Brain microvascular endothelial cell (primary cell): ENCODE results near the gene KEL.

Source experiments
- DNase-seq: peaks from one replicate; pipeline ENCODE4 v3.0.0-alpha.2; 2020
- H3K27ac ChIP-seq: fragments of 250-450 bp; sonication (Bioruptor Pico); 2 replicates; pipeline ENCODE4 v1.5.1; 2020; ENCODE audit warnings: mild to moderate bottlenecking, moderate library complexity
- H3K27me3 ChIP-seq: fragments of 250-450 bp; sonication (Bioruptor Pico); replicated peaks from 2 replicates; pipeline ENCODE4 v1.5.1; 2020; ENCODE audit warnings: mild to moderate bottlenecking
- H3K36me3 ChIP-seq: fragments of 250-450 bp; sonication (Bioruptor Pico); replicated peaks from 2 replicates; pipeline ENCODE4 v1.5.1; 2020; ENCODE audit warnings: mild to moderate bottlenecking
- H3K4me3 ChIP-seq: 2 replicates; pipeline ENCODE4 v1.5.1; 2011; ENCODE audit warnings: low read depth, mild to moderate bottlenecking, control low read depth, low read length, moderate library complexity
- in situ Hi-C: cut with HindIII; loops from 2 replicates; pipeline ENCODE4 v1.10.0; 2017; ENCODE audit warnings: low sequenced_read_pairs, low pct_ligation_motif_present
- TF ChIP-seq, protein P1 (sequence below): IDR thresholded peaks from 2 replicates; pipeline ENCODE4 v1.5.1; 2011; ENCODE audit warnings: low read depth, mild to moderate bottlenecking, moderate library complexity, low read length, control low read depth, inconsistent platforms; ENCODE audit errors: missing control alignments

KEL gene, protein sequence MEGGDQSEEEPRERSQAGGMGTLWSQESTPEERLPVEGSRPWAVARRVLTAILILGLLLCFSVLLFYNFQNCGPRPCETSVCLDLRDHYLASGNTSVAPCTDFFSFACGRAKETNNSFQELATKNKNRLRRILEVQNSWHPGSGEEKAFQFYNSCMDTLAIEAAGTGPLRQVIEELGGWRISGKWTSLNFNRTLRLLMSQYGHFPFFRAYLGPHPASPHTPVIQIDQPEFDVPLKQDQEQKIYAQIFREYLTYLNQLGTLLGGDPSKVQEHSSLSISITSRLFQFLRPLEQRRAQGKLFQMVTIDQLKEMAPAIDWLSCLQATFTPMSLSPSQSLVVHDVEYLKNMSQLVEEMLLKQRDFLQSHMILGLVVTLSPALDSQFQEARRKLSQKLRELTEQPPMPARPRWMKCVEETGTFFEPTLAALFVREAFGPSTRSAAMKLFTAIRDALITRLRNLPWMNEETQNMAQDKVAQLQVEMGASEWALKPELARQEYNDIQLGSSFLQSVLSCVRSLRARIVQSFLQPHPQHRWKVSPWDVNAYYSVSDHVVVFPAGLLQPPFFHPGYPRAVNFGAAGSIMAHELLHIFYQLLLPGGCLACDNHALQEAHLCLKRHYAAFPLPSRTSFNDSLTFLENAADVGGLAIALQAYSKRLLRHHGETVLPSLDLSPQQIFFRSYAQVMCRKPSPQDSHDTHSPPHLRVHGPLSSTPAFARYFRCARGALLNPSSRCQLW

DNA sequence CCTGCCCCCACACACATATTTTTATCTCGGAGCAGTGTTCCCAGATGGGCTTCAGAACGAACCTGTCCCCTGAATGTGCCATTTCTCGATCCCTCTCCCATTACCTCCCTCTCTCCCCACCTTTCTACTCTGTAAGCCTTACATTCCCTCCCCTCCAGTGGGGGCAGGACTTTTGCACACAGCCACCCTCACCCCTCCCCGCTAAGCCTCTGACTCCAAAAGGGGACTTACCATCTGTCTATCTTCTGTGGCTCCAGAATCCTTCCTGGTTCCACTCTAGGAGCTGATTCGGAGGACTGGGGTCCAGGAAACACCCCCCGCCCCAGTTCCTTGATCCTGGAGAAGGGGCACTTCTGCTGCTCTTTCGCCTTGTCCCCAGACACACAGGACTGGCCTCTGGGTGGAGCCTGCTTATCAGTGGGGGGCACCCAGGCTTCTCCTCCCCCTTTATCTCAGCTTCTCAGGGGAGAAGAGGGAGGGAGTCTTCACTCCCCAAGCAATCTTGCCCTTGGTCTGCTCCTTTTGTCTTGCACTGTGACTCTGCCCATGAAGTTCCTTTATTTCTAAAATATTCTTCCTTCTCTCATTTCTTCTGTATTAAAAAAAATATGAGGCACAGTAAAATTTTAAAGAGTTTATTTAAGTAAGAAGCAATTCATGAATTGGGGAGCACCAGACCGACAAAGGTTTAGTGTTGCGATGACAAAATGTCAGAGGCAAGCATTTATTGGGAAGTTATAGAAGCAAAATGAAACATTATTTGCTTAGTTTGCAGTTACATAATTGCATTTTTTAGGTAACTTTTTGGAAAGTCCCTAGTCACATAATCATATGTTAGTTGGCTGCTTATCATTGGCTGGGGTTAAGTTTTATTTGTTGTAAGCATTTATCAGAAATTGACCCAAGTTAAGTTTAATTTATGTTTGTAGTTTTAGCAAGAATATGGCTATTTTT, at the start of gene KEL:
Gene KEL (minus strand): TSS at position 391 of the 954 bp plus-strand sequence. CDS start 157 bp downstream, at position 234.
- no peak for DNase-seq
- Histone ChIP-seq H3K27me3 (peaks cover 5% of the 10 kb centered on the region), H3K36me3 (no peaks in the 10 kb centered on the region), H3K27ac (no peak within 1 kb of the TSS), H3K4me3 (no peak within 1 kb of the TSS)
- in situ Hi-C loops: no loop called here
- TF ChIP-seq, protein P1, sequence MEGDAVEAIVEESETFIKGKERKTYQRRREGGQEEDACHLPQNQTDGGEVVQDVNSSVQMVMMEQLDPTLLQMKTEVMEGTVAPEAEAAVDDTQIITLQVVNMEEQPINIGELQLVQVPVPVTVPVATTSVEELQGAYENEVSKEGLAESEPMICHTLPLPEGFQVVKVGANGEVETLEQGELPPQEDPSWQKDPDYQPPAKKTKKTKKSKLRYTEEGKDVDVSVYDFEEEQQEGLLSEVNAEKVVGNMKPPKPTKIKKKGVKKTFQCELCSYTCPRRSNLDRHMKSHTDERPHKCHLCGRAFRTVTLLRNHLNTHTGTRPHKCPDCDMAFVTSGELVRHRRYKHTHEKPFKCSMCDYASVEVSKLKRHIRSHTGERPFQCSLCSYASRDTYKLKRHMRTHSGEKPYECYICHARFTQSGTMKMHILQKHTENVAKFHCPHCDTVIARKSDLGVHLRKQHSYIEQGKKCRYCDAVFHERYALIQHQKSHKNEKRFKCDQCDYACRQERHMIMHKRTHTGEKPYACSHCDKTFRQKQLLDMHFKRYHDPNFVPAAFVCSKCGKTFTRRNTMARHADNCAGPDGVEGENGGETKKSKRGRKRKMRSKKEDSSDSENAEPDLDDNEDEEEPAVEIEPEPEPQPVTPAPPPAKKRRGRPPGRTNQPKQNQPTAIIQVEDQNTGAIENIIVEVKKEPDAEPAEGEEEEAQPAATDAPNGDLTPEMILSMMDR: no peak

DNA sequence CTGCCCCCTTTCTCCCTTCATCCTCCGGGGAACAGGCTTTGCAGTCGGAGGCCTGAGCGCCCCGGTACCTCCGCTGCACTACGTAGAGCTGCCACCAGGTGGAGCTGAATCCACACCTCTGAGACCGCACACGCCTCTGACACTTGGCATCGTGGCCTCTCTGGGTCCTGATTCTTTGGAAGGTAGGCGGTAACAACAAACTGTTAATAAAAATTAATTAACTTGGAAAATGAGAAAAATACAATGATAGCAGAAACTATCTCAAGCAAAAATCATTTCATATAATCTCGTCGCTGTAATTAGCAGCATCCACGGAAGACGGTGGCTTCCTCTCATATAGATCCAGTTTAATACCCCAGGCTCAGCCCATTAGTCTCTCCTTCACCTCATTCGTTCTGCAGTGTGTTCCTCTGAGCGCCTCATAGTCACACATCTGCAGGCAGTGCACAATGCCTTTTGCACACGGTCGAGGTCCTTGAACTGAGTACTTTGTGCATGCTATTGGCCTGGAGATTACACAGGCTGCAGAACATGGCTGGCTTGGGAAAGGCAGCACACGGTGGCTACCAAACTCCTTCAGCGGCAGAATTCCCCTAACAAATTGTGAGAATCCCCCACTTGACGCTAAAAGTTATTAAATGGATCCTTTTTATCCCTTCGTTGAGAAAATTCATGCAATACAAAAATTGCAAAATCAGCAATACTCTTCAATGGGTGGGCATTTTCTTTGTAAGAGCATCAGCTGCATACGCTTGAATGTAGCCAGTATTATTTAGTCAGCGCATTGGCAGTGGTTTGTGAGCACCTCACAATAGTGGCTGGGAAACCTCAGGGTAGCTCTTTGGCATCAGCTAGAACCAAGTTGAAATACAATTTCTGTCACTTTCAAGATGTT, 46.1 kb upstream of the KEL start:
- H3K36me3 ChIP-seq: no peaks in the 10 kb centered on the region
- in situ Hi-C loops: loop anchor here (25.0 kb wide), 1 partner anchor 204 kb away; the partner anchor contains the start of gene TAS2R40

DNA sequence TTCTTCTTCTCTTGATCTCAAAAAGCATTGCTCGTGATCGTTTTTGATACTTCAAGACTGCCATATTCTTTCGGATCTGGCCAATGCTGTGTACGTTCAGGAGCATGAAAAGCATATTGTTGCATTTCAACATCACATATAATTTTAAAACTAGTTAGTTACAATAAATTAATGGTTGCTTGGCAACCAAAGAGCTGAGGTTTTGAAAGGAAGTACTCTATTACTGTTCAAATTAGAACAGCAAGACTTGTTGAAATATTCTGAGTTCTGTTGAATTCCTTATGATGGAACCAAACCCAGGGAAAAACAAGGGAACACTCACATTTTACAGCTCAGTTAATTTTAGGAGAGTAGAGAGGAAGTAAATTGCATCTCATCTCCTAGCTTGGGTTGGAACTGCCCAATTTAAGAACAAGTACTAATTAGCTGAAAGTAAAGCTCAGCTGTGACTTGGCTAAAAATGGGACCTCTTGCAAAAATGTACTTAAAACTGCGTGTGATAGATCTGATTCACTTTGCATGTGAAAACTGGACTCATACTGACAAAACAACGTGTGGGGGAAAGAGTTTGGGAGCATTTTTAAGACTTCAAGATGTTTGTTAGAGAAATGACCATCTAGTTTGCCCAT, 43.6 kb upstream of the KEL start:
- TF ChIP-seq, protein P1: no peak
- in situ Hi-C loops: loop anchor here (25.0 kb wide), 1 partner anchor 207 kb away; the partner anchor contains the start of gene TAS2R40
- Histone ChIP-seq H3K36me3 (no peaks in the 10 kb centered on the region), H3K27me3 (no peaks in the 10 kb centered on the region), H3K27ac (no peak overlapping the region), H3K4me3 (no peak overlapping the region)
- DNase-seq: no peak

More for the DNA sequence above, 46.1 kb upstream of the KEL start:
- DNase-seq: peak; percentile 67
- TF ChIP-seq, protein P1: peak; percentile 97
- H3K27ac ChIP-seq: no peak overlapping the region
- no peak overlapping the region for H3K4me3 ChIP-seq
- H3K27me3 ChIP-seq: no peaks in the 10 kb centered on the region

DNA sequence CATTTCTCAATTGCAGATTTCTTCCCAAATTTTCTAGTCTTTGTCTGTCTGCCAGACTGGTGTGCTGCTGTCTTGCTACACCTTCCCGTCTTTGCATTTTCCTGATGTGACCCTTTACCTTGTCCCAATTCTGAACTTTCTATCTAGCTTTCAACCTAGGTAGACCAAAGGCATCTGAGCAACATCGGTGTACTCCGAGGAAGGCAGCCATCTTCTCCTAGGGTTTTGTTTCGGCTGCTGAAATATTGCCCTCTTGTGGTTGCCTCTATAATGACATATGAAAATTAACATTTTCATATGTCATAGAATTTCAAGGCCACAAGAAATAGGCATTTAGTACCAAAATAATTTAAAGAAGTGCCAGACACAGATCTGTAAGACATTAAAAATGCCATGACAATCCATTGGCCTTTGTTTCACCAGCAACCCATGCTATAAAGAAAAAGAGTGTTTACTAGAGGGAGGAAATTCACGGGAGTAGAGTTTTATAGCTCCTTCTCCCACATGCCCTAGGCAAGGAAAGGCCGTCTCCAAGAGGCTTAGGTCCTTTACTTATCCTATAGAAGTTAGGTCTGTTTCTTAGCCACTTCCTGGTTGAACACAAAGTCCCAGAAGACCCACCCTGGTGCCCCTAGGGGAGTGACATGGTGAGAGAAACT, 41.4 kb upstream of the KEL start:
- H3K27me3 ChIP-seq: no peaks in the 10 kb centered on the region
- DNase-seq: no peak
- H3K27ac ChIP-seq: no peak overlapping the region
- no peaks in the 10 kb centered on the region for H3K36me3 ChIP-seq
- in situ Hi-C loops: loop anchor here (25.0 kb wide), 1 partner anchor 209 kb away; the partner anchor contains the start of gene TAS2R40
- TF ChIP-seq, protein P1: peak; percentile 74
- H3K4me3 ChIP-seq: no peak overlapping the region
